SJSA1 (cell line): ENCODE measurements around the gene CD2. TPM values are rescaled to one million over a fixed set of nuclear protein-coding genes. Genes with fewer than 3 reads are reported as not detected.

Experiments
- DNase-seq, 2 experiments: peaks; one replicate each; pipeline ENCODE4 v3.0.0-alpha.2; 2015 to 2020; ENCODE audit warnings: low spot score in 2 of 2, low read depth in 1 of 2
- H3K27ac ChIP-seq: fragments of 250-450 bp; sonication (Bioruptor Pico); 2 replicates; pipeline ENCODE4 v1.5.1; 2020; ENCODE audit warnings: mild to moderate bottlenecking, moderate library complexity
- H3K27me3 ChIP-seq: fragments of 250-450 bp; sonication (Bioruptor Pico); replicated peaks from 2 replicates; pipeline ENCODE4 v1.5.1; 2020; ENCODE audit warnings: mild to moderate bottlenecking, moderate library complexity
- H3K36me3 ChIP-seq: fragments of 250-450 bp; sonication (Bioruptor Pico); 2 replicates; pipeline ENCODE4 v1.5.1; 2020; ENCODE audit warnings: mild to moderate bottlenecking
- H3K4me1 ChIP-seq: fragments of 250-450 bp; sonication (Bioruptor Pico); replicated peaks from 2 replicates; pipeline ENCODE4 v1.6.1; 2021; ENCODE audit warnings: mild to moderate bottlenecking
- H3K4me3 ChIP-seq: fragments of 250-450 bp; sonication (Bioruptor Pico); 2 replicates; pipeline ENCODE4 v1.5.1; 2020; ENCODE audit warnings: mild to moderate bottlenecking
- H3K9me3 ChIP-seq: fragments of 250-450 bp; sonication (Bioruptor Pico); replicated peaks from 2 replicates; pipeline ENCODE4 v1.5.1; 2020; ENCODE audit warnings: mild to moderate bottlenecking
- total RNA-seq: library from RNA; depleted of rRNA; stranded (reverse); fragments of >200 nt; shearing (Covaris generic); gene quantifications from 2 replicates; pipeline ENCODE4 v1.2.3, GENCODE V29; 2014; rRNA removed

The CD2 gene, protein sequence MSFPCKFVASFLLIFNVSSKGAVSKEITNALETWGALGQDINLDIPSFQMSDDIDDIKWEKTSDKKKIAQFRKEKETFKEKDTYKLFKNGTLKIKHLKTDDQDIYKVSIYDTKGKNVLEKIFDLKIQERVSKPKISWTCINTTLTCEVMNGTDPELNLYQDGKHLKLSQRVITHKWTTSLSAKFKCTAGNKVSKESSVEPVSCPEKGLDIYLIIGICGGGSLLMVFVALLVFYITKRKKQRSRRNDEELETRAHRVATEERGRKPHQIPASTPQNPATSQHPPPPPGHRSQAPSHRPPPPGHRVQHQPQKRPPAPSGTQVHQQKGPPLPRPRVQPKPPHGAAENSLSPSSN
- not detected in 2 replicates for total RNA-seq

DNA sequence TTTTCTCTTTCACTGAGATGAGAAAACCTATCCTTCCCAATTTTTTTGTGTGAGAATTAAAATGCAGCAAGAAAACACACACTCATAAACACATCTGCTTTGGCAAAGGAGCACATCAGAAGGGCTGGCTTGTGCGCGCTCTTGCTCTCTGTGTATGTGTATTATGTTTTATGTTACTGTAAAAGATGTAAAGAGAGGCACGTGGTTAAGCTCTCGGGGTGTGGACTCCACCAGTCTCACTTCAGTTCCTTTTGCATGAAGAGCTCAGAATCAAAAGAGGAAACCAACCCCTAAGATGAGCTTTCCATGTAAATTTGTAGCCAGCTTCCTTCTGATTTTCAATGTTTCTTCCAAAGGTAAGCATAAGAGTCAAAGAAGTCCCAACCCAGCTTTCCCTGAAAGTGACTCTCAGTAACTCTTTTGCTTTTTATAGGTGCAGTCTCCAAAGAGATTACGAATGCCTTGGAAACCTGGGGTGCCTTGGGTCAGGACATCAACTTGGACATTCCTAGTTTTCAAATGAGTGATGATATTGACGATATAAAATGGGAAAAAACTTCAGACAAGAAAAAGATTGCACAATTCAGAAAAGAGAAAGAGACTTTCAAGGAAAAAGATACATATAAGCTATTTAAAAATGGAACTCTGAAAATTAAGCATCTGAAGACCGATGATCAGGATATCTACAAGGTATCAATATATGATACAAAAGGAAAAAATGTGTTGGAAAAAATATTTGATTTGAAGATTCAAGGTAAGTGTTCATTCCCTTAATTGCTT lies at the start of gene CD2:
TSS of gene CD2 (plus strand) at position 233 of the 780 bp plus-strand sequence. CDS start at position 296, 63 bp downstream.
- no peaks in the 10 kb centered on the region for H3K4me1 ChIP-seq
- no peaks in the 10 kb centered on the region for H3K27me3 ChIP-seq
- no peaks in the 10 kb centered on the region for H3K36me3 ChIP-seq
- H3K4me3 ChIP-seq: no peak within 1 kb of the TSS
- no peaks in the 10 kb centered on the region; the same call in 1 of the 2 replicates for H3K9me3 ChIP-seq
- no peak for DNase-seq
- no peak within 1 kb of the TSS for H3K27ac ChIP-seq

DNA sequence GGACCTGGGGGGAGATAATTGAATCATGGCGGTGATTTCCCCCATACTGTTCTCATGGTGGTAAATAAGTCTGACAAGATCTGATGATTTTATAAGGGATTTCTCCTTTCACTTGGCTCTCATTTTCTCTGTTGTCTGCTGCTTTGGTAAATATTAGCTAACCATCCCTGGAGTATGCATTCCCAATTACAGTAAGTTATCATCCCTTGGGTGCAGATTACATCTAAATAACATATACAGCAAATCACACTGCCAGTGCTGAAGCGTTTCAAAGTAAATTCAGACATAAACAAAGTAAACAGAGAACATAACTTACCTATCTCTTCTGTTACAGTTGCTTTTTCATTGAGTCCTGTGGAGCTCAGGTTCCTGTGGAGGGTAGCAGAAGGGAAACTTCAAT lies 48.1 kb upstream of the CD2 start:
- H3K9me3 ChIP-seq: no peaks in the 10 kb centered on the region
- no peak for DNase-seq
- H3K27ac ChIP-seq: no peak overlapping the region
- no peaks in the 10 kb centered on the region for H3K27me3 ChIP-seq
- H3K36me3 ChIP-seq: no peaks in the 10 kb centered on the region
- no peaks in the 10 kb centered on the region for H3K4me1 ChIP-seq
- no peak overlapping the region for H3K4me3 ChIP-seq

DNA sequence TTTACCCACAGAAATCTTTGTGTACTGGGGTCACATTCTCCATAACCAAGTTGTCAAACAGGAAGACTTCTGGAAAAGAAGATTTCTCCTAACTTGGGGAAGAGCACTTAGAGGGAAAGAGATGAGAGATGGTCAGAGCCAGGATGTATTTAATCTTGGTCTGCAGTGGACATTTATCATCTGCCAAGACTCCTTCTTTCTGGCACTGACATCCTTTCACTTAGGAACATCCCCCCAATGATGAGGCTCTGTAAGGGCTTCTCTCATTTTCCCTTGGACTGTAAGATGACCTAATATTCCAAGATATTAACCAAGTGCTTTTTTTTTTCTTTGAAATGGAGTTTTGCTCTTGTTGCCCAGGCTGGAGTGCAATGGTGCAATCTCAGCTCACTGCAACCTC lies 47.4 kb upstream of the CD2 start:
- no peaks in the 10 kb centered on the region for H3K27me3 ChIP-seq
- no peaks in the 10 kb centered on the region for H3K9me3 ChIP-seq
- no peak for DNase-seq
- H3K4me1 ChIP-seq: no peaks in the 10 kb centered on the region
- no peak overlapping the region for H3K27ac ChIP-seq
- H3K4me3 ChIP-seq: no peak overlapping the region
- no peaks in the 10 kb centered on the region for H3K36me3 ChIP-seq

DNA sequence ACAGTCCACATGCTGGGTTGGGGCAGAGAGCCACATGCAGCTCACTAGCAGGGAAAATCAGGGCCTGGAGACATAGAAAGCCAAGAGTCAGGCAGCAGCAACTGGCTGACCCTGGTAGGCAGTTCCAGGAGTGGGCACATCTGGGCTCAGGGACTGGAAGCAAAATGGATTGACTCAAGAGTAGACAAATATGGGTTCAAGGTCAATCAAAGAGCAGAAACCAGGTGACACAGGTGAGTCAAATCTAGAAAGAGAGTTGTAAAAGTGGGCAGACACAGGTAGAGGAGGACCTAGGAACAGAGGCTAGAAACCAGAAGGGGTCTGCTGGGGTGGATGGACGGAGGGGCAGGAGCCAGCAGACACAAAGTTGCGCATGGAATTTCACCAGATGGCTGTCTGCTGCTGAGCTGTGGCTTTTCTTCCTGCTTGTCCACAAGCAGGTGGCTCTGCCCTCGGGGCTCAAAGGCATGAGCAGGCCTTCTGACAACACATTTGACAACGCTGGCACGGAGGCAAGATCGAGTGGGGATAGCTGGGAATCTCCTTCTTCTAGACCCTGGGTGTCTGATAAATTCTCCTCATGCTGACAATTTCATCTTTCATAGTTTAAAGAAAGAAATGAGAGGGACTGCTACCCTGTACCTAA lies 45.9 kb upstream of the CD2 start:
- Histone ChIP-seq H3K4me1 (no peaks in the 10 kb centered on the region), H3K36me3 (no peaks in the 10 kb centered on the region), H3K9me3 (no peaks in the 10 kb centered on the region), H3K27me3 (no peaks in the 10 kb centered on the region), H3K4me3 (no peak overlapping the region), H3K27ac (no peak overlapping the region)
- DNase-seq: no peak

DNA sequence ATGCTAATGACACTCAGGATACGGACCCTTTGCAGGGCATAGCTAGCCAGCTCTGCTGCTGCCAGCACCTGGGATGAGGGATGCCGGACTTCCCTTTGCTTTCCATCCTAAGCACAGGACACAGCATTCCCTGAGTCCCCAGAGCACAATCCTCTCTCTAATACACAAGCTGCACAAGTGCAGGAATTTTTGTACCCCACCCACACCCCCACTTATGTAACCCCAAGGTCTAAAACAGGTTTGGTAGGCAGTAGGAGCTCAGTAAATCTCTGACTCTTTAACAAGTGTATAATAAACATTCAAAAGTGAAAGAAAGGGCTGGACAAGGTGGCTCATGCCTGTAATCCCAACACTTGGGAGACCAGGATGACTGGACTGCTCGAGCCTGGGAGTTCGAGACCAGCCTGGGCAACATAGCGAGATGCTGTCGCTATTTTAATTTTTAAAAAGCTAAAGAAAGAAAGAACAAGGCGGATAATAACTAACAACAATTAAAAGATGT lies 44.5 kb upstream of the CD2 start:
- no peak overlapping the region for H3K27ac ChIP-seq
- H3K4me1 ChIP-seq: no peaks in the 10 kb centered on the region
- no peaks in the 10 kb centered on the region for H3K27me3 ChIP-seq
- no peak overlapping the region for H3K4me3 ChIP-seq
- H3K36me3 ChIP-seq: no peaks in the 10 kb centered on the region
- H3K9me3 ChIP-seq: no peaks in the 10 kb centered on the region
- no peak for DNase-seq

DNA sequence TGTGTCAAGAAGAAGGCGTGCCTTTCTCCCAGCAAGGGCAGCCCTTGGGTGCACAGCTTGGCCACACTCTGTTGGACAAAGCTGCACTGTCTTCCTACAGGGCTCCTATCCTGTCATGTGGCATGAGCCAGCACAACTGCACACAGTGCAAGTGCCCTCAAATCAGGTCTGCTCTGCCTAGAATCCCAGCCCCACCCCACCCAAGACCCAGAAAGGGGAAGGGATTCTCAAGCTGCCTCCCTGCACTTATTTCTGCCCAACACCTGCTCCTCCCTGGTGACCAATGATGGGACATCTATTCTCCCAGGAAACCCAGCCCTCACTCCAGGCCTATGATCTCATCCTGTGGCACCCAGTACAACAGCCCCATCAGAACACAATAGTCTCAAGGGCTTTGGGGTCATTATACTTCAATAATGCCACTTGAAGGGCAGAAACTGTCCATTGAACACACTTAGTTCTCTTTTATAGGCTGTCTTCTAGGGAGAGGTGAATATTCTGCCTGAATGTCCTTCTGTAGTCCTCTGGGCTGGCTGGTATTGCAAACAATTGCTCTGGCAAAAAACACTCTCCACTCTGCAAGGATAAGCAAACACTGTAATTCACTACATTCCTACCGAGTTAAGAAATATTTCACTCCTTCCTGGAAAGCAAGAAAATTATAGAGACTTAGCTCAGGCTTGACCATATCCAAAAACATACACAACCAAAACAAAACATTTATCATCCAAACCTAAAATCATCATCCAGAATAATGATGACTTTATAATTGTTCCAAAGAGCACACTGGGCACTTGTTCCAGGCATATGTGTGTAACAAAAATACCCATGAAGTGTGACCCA lies 43.6 kb upstream of the CD2 start:
- no peak for DNase-seq
- no peaks in the 10 kb centered on the region for H3K9me3 ChIP-seq
- H3K27me3 ChIP-seq: no peaks in the 10 kb centered on the region
- H3K4me3 ChIP-seq: no peak overlapping the region
- no peaks in the 10 kb centered on the region for H3K4me1 ChIP-seq
- H3K36me3 ChIP-seq: no peaks in the 10 kb centered on the region
- H3K27ac ChIP-seq: no peak overlapping the region

DNA sequence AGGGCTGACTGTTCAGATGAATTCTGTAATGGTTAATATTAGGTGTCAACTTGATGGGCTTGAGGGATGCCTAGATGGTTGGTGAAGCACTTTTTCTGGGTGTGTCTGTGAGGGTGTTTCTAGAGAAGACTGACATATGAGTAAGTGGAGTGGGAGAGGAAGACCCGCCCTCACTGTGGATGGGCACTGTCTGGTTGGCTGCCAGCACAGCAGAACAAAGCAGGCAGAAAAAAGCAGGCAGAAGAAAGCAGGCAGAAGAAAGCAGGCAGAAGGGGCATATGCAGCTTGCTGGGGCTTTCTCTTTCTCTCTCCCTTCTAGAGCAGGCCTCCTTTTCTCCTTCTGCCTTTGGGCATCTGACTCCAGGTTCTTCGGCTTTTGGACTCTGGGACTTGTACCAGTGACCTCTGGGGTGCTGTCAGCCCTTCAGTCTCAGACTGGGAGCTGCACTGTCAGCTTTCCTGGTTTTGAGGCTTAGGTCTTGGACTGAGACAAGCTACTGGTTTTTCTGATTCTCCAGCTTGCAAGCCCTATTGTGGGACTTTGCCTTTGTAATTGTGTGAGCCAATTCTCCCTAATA lies 42.9 kb upstream of the CD2 start:
- no peak for DNase-seq
- no peaks in the 10 kb centered on the region for H3K27me3 ChIP-seq
- no peaks in the 10 kb centered on the region for H3K9me3 ChIP-seq
- no peak overlapping the region for H3K4me3 ChIP-seq
- H3K4me1 ChIP-seq: no peaks in the 10 kb centered on the region
- H3K27ac ChIP-seq: no peak overlapping the region
- H3K36me3 ChIP-seq: no peaks in the 10 kb centered on the region

DNA sequence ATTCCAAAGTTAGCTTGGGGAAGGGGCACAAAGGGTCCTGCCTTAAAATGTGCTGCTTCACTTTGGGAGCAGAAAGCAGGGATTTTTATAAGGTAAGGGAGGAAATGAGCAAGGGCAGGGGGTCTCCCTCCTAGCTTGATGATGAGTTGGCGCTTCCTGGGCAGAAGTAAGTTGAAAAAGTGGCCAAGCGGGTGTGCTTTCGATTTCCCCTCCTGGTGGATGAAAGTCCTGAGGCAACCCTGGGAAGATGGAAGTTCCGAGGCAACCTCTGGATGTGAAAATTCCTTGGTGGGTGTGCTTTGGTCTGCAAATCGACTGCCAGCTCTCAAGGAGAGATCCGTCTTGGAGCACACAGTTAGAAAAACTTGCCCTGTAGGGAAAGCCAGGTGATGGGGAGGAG lies 41.7 kb upstream of the CD2 start:
- H3K9me3 ChIP-seq: no peaks in the 10 kb centered on the region
- DNase-seq: no peak
- no peaks in the 10 kb centered on the region for H3K27me3 ChIP-seq
- H3K4me3 ChIP-seq: no peak overlapping the region
- no peaks in the 10 kb centered on the region for H3K4me1 ChIP-seq
- H3K27ac ChIP-seq: no peak overlapping the region
- H3K36me3 ChIP-seq: no peaks in the 10 kb centered on the region

GRCh38 chr1:116713474-116713873 lies 40.8 kb upstream of the CD2 start:
- no peaks in the 10 kb centered on the region for H3K36me3 ChIP-seq
- no peak overlapping the region for H3K4me3 ChIP-seq
- no peaks in the 10 kb centered on the region for H3K27me3 ChIP-seq
- no peak overlapping the region for H3K27ac ChIP-seq
- no peaks in the 10 kb centered on the region for H3K4me1 ChIP-seq
- no peak for DNase-seq
- H3K9me3 ChIP-seq: no peaks in the 10 kb centered on the region

- no peak for DNase-seq
- H3K4me1 ChIP-seq: no peaks in the 10 kb centered on the region
Observed at GRCh38 chr1:116716391-116716790, 37.8 kb upstream of the CD2 start.

DNA sequence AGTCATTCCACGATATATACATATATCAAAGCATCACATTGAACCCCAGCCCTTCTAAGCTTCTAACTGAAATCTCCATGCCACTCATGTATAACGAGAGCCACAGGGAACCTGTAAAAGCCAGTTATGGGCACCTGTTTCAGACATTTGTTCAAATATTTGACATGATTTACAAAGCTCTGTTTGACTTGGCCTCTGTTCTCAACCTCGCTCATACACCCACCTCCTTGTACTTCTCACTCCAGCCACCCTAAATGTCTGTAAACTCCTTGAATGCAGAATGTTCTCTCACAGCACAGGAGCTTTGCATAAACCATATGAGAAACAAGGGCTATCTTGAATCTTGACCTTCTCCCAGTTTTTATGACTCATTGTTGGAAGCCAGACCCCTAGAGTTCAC lies 36.9 kb upstream of the CD2 start:
- no peak overlapping the region for H3K27ac ChIP-seq
- no peak overlapping the region for H3K4me3 ChIP-seq
- no peaks in the 10 kb centered on the region for H3K9me3 ChIP-seq
- H3K27me3 ChIP-seq: no peaks in the 10 kb centered on the region
- no peaks in the 10 kb centered on the region for H3K36me3 ChIP-seq
- H3K4me1 ChIP-seq: no peaks in the 10 kb centered on the region
- DNase-seq: no peak

More at GRCh38 chr1:116716391-116716790, 37.8 kb upstream of the CD2 start:
- H3K27me3 ChIP-seq: no peaks in the 10 kb centered on the region
- no peak overlapping the region for H3K27ac ChIP-seq
- H3K9me3 ChIP-seq: no peaks in the 10 kb centered on the region
- no peak overlapping the region for H3K4me3 ChIP-seq
- no peaks in the 10 kb centered on the region for H3K36me3 ChIP-seq

GRCh38 chr1:116720364-116721038 lies 33.7 kb upstream of the CD2 start:
- no peak for DNase-seq
- no peaks in the 10 kb centered on the region for H3K9me3 ChIP-seq
- no peaks in the 10 kb centered on the region for H3K27me3 ChIP-seq
- no peaks in the 10 kb centered on the region for H3K4me1 ChIP-seq
- no peak overlapping the region for H3K4me3 ChIP-seq
- H3K36me3 ChIP-seq: no peaks in the 10 kb centered on the region
- no peak overlapping the region for H3K27ac ChIP-seq
